Activated CD8-positive, alpha-beta memory T cell treated with anti-CD3 and anti-CD28 coated beads for 48 hours (primary cell): ENCODE results near the gene CFAP20.

ENCODE experiments used
- DNase-seq, 3 experiments: peaks; one replicate each; pipeline ENCODE4 v3.0.0-alpha.2; 2020; ENCODE audit warnings: low read depth in 2 of 3, low spot score in 2 of 3

The CFAP20 gene

DNA sequence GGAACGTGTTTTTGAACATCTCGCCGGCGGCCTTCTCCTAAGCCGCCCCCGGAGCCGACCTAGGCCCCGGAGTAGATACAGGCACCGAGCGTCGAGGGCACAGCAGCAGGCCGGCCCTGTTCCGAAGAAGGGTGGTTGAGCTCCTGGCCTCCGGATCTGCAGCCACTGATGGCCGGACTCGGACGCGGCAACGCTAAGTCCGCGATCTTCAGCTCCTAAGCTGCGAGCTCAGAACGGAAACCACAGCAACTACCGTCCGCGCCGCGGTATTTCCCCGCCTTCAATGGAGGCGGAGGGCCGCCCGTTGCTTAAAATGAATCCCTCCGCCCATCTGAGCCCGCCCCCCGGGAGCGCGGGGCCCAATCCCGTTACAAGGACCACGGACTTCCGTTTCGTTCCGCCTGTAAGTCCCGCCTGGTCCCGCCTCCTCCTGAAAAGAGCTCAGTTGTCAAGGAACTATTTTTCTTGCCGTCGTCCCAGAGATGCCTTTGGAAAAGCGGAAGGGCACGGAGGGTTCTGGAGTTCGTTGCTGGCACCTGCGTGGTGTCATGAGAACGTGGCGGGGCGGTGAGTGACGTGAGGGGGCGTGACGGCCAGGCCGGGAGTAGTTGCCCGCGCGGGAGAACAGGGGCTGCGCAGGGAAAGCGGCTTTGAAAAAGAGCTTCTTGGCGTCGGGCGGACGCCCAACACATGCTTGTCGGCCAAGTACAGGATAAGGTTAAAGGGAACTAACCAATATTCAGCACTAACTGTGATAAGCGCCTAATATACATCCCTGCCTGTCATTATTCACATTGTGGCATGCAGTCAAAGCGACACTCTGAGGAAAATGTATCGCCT is at the start of gene CFAP20:
Gene CFAP20, minus strand, starts transcription at position 285 of the 840 bp plus-strand sequence. Its CDS starts 266 bp downstream, at position 19.
- peak; percentile 81 to 92 (median 86) for DNase-seq

DNA sequence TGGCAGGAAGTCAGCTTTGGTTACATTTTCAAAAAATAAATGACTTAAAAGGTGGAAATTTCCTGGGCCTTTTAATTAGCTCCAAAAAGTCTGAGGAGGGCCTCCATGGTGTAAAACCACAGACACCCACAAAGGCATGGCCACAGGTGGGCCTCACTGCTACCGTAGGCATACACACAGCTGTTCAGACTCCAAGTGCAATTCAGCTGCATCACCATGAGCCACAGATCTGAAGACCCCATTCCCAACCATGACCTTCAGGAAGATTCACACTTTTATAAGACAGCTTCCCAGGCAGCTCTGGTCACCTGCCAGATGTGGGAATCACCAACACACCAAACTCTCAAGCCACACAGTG is 48.2 kb upstream of the CFAP20 start:
- no peak for DNase-seq

DNA sequence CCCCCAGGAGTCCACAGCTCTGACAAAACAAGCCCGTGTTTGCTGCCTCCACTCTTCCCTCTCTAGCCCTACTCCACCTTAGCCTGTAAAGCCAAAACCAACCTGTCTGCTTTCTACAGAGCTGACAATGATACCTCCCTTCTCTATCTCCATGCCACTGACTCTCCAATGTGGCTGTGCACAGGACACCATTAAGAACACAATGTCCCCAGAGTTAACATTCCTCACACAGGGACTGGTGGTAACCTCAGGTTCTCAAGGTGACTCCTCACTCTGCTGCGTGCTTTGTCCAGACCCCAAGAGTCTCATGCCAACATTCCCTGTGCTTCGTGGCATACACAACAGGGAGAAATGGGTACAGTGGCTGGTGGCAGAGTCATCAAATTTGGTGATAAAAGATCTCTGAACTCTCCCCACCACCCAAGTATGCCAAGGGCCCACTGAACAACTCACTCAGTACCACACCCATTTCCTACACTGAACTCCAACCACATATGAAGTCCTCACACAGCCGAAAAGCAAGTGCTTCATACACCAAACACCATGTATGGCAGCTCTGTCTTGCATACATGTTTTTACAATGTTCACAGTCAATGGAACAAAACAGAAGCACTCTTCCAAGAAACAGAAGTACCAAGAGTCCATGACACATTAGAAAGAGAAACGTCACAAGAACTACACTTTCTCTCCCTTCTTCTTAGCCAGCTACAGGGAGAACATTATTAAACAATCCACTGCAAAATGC is 47.6 kb upstream of the CFAP20 start:
- no peak for DNase-seq

DNA sequence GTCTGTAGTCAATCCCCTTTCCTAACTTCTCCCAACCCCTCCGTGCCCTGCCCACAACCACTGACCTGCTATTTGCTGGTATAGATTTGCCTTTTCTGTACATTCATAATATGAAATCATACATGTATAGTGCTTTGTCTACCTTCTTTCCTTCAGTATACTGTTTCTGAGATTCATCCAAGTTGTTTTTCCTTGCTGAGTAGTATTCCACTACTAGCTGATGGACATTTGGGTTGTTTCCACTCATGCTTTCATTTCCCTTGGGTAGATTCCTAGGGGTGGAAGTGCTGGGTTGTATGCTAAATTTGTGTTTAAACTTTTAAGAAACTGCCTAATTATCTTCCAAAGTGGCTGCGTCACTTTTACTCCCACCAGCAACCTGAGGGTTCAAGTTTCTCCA is 41.0 kb upstream of the CFAP20 start:
- no peak for DNase-seq

GRCh38 chr16:58160855-58161254 is 31.7 kb upstream of the CFAP20 start:
- DNase-seq, result no peak

- no peak for DNase-seq
Measured at GRCh38 chr16:58158725-58159124, 29.5 kb upstream of the CFAP20 start.

GRCh38 chr16:58157951-58158540 is 28.9 kb upstream of the CFAP20 start:
- no peak for DNase-seq

GRCh38 chr16:58157239-58157638 is 28.1 kb upstream of the CFAP20 start:
- no peak for DNase-seq

DNA sequence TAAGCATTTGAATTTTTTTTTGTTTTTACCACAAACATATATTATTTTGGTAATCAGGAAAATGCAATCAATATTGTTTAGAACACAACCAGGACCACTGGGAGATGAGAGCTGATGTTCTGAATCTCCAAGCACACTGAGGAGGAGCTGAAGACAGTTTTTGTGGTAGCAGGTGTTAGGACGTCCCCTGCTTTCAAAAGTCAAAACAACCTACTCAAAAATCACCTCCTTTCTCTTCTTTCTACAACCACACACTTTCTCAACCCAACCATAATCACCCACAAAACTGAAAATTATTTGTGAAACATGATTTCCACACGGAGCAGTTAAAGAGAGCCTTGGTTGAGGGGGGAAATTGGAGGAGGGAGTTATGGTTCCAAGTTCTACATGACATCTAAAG is 26.7 kb upstream of the CFAP20 start:
- no peak for DNase-seq

DNA sequence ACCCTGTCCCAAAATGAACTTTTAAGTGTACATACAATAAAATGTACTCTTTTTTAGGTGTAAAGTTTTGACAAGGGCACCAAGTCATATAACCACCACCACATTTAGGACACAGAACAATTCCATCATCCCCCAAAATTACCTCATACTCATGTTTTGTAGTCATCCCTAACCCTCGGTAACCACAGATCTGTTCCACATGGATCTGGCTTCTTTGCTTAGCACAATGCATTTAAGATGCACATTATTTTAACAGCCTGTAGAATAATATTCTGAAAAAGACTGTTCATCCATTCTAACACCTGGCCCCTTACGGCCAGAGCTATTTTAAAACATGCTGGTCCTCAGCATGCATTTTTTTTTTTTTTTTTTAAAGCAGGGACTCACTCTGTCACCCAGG is 25.2 kb upstream of the CFAP20 start:
- no peak for DNase-seq

DNA sequence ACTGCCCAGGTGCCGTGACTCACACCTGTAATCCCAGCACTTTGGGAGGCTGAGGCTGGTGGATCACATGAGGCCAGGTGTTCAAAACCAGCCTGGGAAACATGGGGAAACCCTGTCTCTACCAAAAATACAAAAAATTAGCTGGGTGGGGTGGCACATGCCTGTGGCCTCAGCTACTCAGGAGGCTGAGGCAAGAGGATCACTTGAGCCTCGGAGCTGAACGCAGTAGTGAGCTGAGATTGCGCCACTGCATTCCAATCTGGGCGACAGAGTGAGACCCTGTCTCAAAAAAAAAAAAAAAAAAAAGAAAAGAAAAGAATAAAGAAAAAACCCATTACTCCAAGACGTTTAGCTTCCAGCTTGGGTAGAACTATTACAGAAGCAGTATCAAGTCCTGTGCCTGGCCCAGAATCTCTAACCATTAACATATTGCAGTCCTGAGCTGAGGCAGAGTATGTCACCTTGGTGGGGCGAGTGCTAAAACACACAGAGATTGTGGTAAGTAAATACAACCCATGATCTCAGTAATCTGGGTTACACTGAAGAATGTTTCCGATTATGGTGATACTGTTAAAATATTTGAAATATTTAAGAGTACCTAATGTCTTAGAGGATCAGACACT is 23.2 kb upstream of the CFAP20 start:
- DNase-seq, result no peak

GRCh38 chr16:58148526-58148925 is 19.3 kb upstream of the CFAP20 start:
- DNase-seq, result no peak

DNA sequence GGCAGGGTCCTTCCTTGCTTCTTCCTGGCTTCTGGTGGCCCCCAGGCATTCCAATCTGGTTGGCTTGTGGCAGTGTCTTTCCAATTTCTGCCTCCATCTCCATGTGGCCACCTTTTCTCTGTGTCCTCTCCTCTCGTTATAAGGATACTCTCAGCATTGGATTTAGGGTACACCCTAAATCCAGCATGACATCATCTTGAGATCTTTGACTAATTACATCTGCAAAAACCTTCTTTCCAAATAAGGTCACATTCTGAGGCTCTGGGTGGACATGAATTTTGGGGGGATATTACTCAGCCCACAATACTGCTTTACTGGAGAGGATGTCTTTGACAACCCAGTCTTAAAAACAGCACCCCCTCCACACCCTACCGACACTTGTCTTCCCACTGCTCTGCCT is 18.9 kb upstream of the CFAP20 start:
- DNase-seq, result no peak

GRCh38 chr16:58138852-58139251 is 9.7 kb upstream of the CFAP20 start:
- no peak for DNase-seq

GRCh38 chr16:58137581-58137980 is 8.4 kb upstream of the CFAP20 start:
- no peak for DNase-seq

DNA sequence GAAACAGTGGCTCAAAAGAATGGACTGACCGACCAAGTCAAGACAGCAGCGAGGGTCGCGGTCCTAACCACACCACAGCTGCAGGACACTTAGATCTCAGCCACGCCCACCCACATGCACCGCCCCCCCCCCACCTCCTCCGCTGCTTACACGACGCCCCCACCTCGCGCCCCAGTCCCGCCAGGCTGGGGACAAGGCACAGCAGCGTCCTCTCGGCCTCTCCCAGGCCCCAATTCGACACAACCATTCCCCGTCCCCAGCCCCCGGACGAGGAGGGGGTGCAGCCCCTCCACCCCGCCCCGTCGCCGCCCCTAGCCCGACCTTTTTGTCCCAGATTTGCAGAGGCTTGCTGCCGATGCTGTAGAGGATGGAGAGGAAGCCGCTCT is 477 bp downstream of the CFAP20 start:
- peak in 1 of 3 experiments; percentile 12 for DNase-seq

DNA sequence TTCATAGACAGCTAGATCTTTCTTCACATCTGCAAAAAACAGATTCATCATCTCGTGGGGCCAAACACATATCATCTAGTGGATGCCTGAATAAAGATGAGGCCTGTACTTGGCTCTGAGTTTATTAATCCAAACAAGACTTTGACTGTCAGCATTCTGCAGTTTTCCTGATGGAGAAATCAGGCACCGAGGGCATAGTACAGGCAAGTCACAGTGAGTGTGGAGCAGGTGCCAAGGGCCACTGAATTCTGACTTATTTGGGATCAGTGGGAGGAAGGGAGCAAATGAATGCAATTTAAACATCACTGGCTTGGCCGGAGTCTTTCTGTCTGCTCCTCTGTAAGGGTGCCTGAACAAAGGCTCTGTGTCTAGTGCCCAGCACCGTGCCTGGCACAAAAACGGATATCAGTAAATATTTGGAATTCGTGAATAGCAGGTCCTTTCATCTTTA is 975 bp downstream of the CFAP20 start:
- no peak for DNase-seq

- DNase-seq, result no peak
Measured at GRCh38 chr16:58127634-58128033, 1.5 kb downstream of the CFAP20 start.

- DNase-seq, result no peak
Measured at GRCh38 chr16:58127033-58127556, 2.1 kb downstream of the CFAP20 start.

- DNase-seq, result no peak
Measured at GRCh38 chr16:58126451-58126961, 2.7 kb downstream of the CFAP20 start.

DNA sequence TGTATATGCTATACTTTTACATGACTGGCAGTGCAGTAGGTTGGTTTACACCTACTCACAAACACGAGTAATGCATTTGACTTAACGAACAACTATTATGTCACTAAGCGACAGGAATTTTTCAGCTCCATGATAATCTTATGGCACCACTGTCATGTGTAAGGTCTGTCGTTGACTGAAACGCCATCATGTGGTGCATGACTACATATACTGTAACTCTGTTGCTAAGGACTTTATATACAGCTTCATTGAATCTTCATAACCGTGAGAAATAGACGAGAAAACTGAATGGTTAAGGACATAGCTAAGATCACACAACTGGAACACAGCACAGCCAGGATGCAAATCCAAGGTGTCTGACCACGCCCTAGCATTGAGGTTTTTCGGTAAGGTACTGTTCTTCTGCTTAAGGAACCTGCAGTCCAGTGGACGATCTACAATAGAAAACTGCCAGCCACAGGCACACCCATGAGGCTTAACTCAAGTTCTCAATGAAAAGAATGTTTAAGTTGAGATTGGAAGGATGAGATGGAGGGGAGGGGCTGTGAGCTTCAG is 3.3 kb downstream of the CFAP20 start:
- no peak for DNase-seq
